GM23248 (cell line): ENCODE results near the gene CALD1.

Experiments
- EZH2 ChIP-seq: fragments of 200-600 bp; sonication (generic); IDR thresholded peaks from 2 replicates; pipeline ENCODE4 v1.6.1; 2018; ENCODE audit warnings: antibody characterized with exemption, mild to moderate bottlenecking; ENCODE audit not compliant: insufficient read depth, poor library complexity, severe bottlenecking
- EZH2phosphoT487 ChIP-seq: fragments of 200-600 bp; sonication (generic); IDR thresholded peaks from 2 replicates; pipeline ENCODE4 v1.6.1; 2018; ENCODE audit warnings: antibody characterized with exemption, moderate library complexity, mild to moderate bottlenecking, low read depth; ENCODE audit not compliant: insufficient read depth

DNA sequence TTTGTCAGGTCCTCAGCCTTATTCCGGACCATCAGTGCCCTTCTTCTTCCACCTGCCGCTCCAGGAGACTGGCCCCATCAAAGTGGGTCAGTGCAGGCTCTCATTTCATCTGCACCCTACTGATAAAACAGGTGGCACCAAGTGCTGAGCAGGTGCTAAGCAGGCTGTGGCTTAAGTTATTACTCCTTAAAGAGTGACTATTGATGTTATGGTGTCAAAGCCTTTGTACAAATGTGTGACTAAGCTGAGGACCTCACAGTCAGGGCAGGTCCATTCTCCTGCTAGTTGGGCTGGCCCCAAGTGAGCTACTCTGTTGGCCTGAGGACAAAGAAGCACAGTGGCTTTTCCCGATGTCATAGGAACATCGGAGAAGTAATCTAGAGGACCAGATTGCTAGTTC is 11.2 kb upstream of the CALD1 start:
- TF ChIP-seq EZH2phosphoT487 (no peak), EZH2 (no peak)
